Measurements from ENCODE around the gene CUX1.

CUX1 gene

DNA sequence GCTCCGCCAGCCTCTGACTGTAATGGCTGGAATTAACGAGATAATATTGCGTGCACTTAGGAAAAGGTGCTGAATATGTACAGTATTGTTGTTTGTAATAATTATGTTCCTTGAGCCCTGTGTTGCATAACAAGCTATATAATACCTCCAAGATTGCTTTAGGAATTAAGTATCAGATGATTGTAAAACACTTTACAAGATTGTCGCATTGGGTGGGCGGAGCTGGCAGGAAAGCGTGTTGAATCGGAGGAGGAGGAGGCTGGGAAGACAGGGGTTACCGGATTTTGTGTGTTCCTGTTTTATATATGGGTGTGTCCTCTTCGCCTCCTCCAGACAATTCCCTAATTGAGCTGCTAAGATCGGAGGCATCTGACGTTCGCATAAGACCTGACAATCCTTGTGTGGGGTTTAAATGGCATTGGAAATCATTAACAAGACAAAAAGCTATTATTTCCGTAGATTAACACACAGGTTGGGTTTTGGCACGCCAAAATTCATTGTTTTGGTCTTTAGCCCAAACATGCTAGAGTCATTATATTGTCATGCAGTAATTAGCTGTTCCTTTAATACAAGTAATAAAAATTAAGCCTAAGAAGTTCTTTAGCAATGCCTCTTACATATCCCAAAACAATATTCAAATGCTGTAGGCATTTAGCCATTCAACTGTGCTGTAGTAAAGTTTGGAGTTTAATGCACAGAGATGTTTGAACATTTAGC, 276.3 kb downstream of the CUX1 start (continued):
- TF ChIP-seq, protein P1, sequence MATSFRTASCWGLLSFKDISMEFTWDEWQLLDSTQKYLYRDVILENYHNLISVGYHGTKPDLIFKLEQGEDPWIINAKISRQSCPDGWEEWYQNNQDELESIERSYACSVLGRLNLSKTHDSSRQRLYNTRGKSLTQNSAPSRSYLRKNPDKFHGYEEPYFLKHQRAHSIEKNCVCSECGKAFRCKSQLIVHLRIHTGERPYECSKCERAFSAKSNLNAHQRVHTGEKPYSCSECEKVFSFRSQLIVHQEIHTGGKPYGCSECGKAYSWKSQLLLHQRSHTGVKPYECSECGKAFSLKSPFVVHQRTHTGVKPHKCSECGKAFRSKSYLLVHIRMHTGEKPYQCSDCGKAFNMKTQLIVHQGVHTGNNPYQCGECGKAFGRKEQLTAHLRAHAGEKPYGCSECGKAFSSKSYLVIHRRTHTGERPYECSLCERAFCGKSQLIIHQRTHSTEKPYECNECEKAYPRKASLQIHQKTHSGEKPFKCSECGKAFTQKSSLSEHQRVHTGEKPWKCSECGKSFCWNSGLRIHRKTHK (tag by site-specific recombination; IDR thresholded peaks at IDR 0.05), result no peak
- peak; percentile 92 for TF ChIP-seq SP7 (tag by site-specific recombination; IDR thresholded peaks at IDR 0.05)
- TF ChIP-seq KLF1 (tag by site-specific recombination; IDR thresholded peaks at IDR 0.05), result peak; percentile 84
- no peak for TF ChIP-seq GLIS1 (tag by site-specific recombination; IDR thresholded peaks at IDR 0.05)
- TF ChIP-seq, protein P2, sequence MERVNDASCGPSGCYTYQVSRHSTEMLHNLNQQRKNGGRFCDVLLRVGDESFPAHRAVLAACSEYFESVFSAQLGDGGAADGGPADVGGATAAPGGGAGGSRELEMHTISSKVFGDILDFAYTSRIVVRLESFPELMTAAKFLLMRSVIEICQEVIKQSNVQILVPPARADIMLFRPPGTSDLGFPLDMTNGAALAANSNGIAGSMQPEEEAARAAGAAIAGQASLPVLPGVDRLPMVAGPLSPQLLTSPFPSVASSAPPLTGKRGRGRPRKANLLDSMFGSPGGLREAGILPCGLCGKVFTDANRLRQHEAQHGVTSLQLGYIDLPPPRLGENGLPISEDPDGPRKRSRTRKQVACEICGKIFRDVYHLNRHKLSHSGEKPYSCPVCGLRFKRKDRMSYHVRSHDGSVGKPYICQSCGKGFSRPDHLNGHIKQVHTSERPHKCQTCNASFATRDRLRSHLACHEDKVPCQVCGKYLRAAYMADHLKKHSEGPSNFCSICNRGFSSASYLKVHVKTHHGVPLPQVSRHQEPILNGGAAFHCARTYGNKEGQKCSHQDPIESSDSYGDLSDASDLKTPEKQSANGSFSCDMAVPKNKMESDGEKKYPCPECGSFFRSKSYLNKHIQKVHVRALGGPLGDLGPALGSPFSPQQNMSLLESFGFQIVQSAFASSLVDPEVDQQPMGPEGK (tag by site-specific recombination; IDR thresholded peaks at IDR 0.05), result no peak
- TF ChIP-seq KLF10 (tag by site-specific recombination; IDR thresholded peaks at IDR 0.05), result no peak
- TF ChIP-seq ZBTB11 (tag by site-specific recombination; conservative IDR thresholded peaks at IDR 0.05; ENCODE audit: low read depth), result no peak
- TF ChIP-seq, protein P3, sequence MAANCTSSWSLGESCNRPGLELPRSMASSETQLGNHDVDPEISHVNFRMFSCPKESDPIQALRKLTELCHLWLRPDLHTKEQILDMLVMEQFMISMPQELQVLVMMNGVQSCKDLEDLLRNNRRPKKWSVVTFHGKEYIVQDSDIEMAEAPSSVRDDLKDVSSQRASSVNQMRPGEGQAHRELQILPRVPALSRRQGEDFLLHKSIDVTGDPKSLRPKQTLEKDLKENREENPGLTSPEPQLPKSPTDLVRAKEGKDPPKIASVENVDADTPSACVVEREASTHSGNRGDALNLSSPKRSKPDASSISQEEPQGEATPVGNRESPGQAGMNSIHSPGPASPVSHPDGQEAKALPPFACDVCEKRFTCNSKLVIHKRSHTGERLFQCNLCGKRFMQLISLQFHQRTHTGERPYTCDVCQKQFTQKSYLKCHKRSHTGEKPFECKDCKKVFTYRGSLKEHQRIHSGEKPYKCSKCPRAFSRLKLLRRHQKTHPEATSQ (tag by site-specific recombination; IDR thresholded peaks at IDR 0.05), result no peak
- peak; percentile 41; the same call in 1 of the 2 replicates for TF ChIP-seq KLF9 (tag by site-specific recombination; IDR thresholded peaks at IDR 0.05; ENCODE audit: low read depth)
- TF ChIP-seq, protein P4, sequence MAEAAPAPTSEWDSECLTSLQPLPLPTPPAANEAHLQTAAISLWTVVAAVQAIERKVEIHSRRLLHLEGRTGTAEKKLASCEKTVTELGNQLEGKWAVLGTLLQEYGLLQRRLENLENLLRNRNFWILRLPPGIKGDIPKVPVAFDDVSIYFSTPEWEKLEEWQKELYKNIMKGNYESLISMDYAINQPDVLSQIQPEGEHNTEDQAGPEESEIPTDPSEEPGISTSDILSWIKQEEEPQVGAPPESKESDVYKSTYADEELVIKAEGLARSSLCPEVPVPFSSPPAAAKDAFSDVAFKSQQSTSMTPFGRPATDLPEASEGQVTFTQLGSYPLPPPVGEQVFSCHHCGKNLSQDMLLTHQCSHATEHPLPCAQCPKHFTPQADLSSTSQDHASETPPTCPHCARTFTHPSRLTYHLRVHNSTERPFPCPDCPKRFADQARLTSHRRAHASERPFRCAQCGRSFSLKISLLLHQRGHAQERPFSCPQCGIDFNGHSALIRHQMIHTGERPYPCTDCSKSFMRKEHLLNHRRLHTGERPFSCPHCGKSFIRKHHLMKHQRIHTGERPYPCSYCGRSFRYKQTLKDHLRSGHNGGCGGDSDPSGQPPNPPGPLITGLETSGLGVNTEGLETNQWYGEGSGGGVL (tag by site-specific recombination; IDR thresholded peaks at IDR 0.05), result no peak

DNA sequence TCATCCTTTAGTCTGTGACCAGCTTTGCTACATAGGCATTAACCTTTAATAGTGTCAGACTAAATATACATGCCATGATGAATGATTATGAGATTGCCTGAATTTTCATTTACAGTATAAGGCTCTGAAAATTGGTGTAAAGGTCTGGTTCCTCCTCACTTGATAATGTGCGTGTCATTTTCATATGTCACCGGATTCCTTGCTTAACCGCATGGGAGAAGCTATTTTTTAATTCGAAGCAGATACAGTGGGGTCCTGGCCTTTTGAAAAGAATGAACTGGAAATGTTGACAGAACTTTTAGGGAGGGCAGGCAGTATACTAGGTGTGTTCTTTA, 276.9 kb downstream of the CUX1 start:
- H3K36me3 ChIP-seq (ENCODE audit: control insufficient read depth in 2 of 2, insufficient read depth in 1 of 2, low read length in 2 of 2), result no peaks in the 10 kb centered on the region
- no peaks in the 10 kb centered on the region for H3K4me1 ChIP-seq (ENCODE audit: control insufficient read depth, insufficient read depth, low read length)
- H3K4me3 ChIP-seq (ENCODE audit: low read depth, low read length), result no peak overlapping the region
- CTCF ChIA-PET, result interaction anchor here (1.5 kb wide), 1 partner anchor 12 kb away, joined by 4 read pairs; no protein-coding TSS in a partner anchor
- TF ChIP-seq ZNF350 (tag by site-specific recombination; IDR thresholded peaks at IDR 0.05) (no peak), ZBTB8A (tag by site-specific recombination; IDR thresholded peaks at IDR 0.05) (no peak), ZNF23 (tag by site-specific recombination; IDR thresholded peaks at IDR 0.05; ENCODE audit: borderline replicate concordance) (no peak), SALL2 (tag by site-specific recombination; IDR thresholded peaks at IDR 0.05; ENCODE audit: borderline replicate concordance) (no peak)
- POLR2A ChIA-PET, result no interaction called here
- H3K27ac ChIP-seq (ENCODE audit: extremely low read depth, low read depth, low read length), result no peak overlapping the region
- no peaks in the 10 kb centered on the region for H3K9me3 ChIP-seq (ENCODE audit: control insufficient read depth, insufficient read depth, low read depth, low read length)
